ENCODE results near the gene GADL1.

GADL1 gene

GRCh38 chr3:30893678-30894325, 659 bp downstream of the GADL1 start:
- Histone ChIP-seq H3K27ac (replicated peaks) (no peak overlapping the region), H3K27me3 (ENCODE audit: insufficient read depth, poor library complexity, severe bottlenecking) (peaks cover 37% of the 10 kb centered on the region), H3K4me3 (replicated peaks; ENCODE audit: insufficient read depth, low read length) (no peak overlapping the region)

DNA sequence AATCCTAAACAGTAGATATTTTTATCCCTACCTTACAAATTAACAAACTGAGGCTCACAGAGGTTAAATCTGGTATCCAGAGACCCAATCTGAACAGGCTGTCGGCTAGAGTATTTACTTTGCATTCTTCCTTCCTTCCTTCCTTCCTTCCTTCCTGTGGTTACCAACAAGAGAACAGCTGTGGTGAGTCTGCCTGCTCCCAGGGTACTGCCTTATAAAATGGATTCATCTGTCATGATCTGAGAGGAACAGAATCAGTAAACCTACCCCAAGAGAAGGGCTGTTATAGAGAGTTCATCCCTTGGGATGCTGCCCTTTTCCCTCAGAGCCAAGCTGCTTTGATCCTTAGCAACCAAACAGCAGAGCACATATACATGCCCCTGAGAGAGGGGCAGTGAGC, 3.6 kb downstream of the GADL1 start:
- no peak overlapping the region for H3K4me3 ChIP-seq (replicated peaks; ENCODE audit: insufficient read depth, low read length)
- no peak overlapping the region for H3K27ac ChIP-seq (replicated peaks)
- TF ChIP-seq SPI1 (IDR thresholded peaks at IDR 0.05; ENCODE audit: borderline replicate concordance, low read depth), result no peak
- no peak for TF ChIP-seq GABPA (IDR thresholded peaks at IDR 0.05; ENCODE audit: low read depth)
- no peak for TF ChIP-seq CTCF (IDR thresholded peaks at IDR 0.05; ENCODE audit: insufficient read depth, low read length)
- TF ChIP-seq REST (IDR thresholded peaks at IDR 0.05; ENCODE audit: insufficient replicate concordance, low read depth), result no peak
- TF ChIP-seq POLR2AphosphoS5 (IDR thresholded peaks at IDR 0.05; ENCODE audit: low read depth), result no peak
- DNase-seq (ENCODE audit: low read depth in 1 of 2, low spot score in 1 of 2), result no peak
- H3K27me3 ChIP-seq (ENCODE audit: insufficient read depth, poor library complexity, severe bottlenecking), result peaks cover 35% of the 10 kb centered on the region

More at GRCh38 chr3:30893678-30894325, 659 bp downstream of the GADL1 start:
- TF ChIP-seq POLR2AphosphoS5 (IDR thresholded peaks at IDR 0.05; ENCODE audit: low read depth) (no peak), REST (IDR thresholded peaks at IDR 0.05; ENCODE audit: insufficient replicate concordance, low read depth) (no peak), GABPA (IDR thresholded peaks at IDR 0.05; ENCODE audit: low read depth) (no peak), SPI1 (IDR thresholded peaks at IDR 0.05; ENCODE audit: borderline replicate concordance, low read depth) (no peak), CTCF (IDR thresholded peaks at IDR 0.05; ENCODE audit: insufficient read depth, low read length) (no peak)
- no peak for DNase-seq (ENCODE audit: low read depth in 1 of 2, low spot score in 1 of 2)

DNA sequence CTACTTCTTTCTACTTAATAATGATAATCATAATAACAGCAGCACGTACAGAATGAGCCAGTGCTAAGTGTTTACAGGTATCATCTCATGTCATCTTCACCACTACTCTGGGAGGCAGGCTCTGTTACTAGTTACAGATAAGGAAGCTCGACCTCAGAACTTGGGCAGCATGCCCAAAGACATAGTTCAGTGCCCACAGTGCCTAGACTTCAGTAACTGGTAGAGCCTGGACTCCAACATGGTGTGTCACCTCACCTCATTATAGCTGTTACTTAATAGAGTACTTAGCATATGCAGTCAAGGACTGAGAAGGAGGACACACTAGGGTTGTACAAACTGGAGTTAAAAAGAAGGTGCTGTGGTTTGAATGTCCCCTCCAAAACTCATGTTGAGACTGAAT, 7.6 kb downstream of the GADL1 start:
- Histone ChIP-seq H3K4me3 (replicated peaks; ENCODE audit: insufficient read depth, low read length) (no peak overlapping the region), H3K27me3 (ENCODE audit: insufficient read depth, poor library complexity, severe bottlenecking) (peaks cover 2% of the 10 kb centered on the region), H3K27ac (replicated peaks) (no peak overlapping the region)
- TF ChIP-seq CTCF (IDR thresholded peaks at IDR 0.05; ENCODE audit: insufficient read depth, low read length) (no peak), POLR2AphosphoS5 (IDR thresholded peaks at IDR 0.05; ENCODE audit: low read depth) (no peak), SPI1 (IDR thresholded peaks at IDR 0.05; ENCODE audit: borderline replicate concordance, low read depth) (no peak), GABPA (IDR thresholded peaks at IDR 0.05; ENCODE audit: low read depth) (no peak), REST (IDR thresholded peaks at IDR 0.05; ENCODE audit: insufficient replicate concordance, low read depth) (no peak)
- no peak for DNase-seq (ENCODE audit: low read depth in 1 of 2, low spot score in 1 of 2)

Data from HL-60 (cell line).